ENCODE data around the gene NBPF1.
"Not testable (repeated sequence)": the region's sequence is repeated elsewhere in the genome, so short reads cannot be mapped to it uniquely, and the experiment has no call there.

Gene NBPF1

DNA sequence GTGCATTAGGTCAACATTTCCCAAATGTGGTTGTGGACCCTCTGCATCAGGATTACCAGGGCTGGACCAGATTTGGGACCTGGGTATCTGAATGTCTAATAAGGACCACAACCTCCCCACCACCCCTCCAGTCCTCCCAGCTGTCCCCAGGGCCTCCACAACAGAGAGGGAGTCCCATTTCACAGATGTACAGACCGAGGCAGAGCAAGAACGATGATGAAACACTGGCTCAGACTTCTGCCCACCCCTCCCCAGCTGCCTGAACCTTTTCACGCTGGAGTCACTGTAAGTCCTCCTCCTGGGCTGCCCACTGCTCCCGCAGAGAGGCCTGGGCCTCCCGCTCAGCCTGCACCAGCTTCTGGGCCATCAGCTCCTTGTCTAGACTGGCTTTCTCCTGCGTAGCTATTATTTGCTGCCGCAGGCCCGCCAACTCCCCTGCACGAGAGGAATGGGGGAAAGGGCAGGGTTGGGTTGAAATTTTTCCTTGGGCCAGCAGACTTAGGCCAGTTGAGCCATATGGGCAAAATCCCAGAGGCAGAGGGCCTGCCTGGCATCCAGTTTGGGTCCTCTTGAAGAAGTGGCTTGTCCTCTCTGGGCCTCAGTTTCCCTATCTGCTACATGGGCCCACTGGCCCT, 8.4 kb upstream of the NBPF1 start:
- peak in 1 of 5 experiments; percentile 10 for DNase-seq

DNA sequence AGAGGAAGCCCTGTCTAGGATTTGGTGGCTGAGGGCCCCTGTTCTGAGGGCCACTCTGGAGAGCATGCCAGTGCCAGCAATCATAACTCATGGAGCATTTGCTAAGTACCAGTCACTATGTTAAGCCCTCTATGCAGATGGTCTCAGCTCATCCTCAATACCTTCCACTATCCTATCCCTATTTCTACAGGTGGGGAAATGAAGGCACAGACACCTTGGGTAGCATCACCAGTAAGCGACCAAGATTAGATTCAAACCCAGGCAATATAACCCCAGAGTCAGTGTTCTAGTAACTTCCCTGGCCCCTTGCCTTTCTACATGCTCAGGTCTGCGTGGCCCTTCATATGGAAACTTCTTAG, 7.9 kb upstream of the NBPF1 start:
- no peak for DNase-seq

DNA sequence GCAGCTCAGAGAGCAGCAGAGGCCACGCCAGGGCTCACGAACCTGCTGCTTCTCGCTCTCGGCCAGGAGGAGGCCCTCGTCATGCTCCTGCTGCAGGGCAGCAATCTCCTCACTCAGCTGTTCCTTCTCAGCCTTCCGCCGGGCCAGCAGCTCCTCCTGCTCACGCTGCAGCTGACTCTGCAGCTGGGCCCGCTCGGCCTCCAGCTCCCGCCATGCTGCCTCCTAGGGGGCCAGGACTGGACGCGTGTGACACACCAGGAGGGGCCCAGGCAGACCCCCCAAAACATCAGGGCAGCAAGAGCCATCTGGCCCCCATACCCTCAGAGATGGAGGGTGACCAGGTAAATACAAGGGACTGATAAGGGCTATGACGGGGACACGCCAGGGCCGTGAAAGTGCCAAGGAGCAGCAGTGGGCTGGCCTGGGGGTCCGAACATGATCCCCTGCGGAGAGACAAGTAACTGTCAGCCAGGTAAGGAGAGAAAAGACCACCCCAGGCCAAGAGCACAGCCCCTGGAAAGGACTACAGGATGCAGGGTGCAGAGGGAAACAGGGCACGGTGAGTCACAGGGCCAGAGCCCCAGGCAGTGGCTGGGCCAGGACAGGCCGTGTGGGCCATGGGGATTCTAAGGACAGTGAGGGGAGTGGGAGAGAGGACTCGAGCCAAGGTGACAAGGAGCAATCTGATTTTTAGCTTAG, 6.6 kb upstream of the NBPF1 start:
- peak in 2 of 5 experiments; percentile 4 to 10 for DNase-seq

DNA sequence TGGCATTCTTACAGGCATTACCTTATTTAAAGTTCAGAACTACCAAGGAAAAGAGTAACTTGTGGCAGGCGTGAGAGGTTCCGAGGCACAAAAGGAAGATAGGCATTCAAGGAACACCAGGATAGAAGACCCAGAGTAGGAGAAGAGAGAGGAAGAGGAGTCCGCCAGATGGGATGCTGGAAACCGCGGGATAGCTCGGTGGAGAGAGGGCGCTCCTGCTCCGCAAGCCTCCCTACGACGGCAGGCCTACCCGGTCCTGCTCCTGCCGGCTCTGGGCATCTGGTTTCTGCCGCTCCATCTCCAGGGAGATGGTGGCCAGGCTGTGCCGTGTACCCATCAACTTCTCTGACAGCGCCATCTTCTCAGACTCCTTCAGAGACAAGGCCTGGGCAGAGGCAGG, 5.4 kb upstream of the NBPF1 start:
- peak in 2 of 5 experiments; percentile 9 to 13 for DNase-seq

DNA sequence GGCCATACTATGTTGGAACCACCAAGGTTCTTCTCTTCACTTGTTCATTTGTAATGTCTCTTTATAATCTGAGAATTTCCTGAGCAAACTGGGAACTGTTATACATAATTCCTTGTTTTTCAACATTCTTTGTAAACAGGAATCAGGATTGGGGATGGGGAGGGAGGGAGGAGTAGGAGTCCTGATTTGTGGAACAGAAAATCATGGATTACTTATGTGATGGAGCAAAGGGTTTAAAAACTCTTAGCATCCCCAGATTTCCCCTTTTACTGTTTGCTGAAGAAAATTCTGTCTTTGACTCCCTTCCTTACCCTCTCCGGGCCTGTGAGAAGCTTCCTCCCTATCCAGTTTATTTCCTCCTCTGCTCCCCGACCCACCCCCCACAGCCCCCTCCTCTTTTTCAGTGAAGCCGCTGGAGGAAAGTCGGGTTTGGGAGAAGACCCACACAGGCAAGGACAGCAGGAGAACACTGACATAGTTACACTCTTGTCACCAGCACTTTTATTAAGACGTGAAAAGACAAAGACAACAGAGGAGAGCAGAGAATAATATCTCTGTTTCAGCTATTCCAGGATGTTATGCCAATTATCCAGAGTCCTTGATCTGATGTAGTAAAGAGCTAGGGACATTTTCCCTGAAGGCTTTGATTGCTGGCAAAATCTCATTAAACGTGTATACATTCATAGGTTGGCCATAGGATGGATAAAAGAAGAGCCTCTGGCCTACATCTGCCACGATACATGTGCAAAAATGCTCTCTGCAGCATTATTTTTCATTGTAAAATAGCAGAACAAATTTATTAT, 4.6 kb upstream of the NBPF1 start:
- DNase-seq, result no peak

DNA sequence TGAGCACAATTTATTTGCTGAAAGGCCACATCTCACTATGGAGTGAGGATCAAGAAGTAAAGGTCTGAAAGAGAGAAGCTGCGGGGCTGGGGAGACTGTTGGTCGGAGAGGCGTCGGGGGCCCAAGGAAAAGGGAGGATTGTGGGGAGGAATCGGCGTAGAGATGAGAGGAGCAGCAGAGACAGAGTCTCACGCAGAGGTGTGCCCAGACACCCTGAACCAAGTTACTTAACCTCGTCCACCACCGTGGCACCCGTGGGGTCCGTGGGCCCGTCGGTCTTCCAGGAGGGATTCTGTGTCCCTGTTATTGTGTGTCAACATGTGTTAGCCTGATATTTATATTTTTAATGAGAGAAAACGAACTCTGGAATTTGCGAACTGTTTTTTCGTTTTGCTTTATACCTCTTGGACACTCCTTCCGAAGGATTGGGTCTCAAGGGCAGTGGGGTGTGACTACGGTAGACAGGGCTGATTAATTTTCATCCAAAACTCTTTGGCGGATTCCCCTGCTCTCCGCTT, 3.8 kb upstream of the NBPF1 start:
- DNase-seq, result peak in 2 of 5 experiments; percentile 8 to 11

DNA sequence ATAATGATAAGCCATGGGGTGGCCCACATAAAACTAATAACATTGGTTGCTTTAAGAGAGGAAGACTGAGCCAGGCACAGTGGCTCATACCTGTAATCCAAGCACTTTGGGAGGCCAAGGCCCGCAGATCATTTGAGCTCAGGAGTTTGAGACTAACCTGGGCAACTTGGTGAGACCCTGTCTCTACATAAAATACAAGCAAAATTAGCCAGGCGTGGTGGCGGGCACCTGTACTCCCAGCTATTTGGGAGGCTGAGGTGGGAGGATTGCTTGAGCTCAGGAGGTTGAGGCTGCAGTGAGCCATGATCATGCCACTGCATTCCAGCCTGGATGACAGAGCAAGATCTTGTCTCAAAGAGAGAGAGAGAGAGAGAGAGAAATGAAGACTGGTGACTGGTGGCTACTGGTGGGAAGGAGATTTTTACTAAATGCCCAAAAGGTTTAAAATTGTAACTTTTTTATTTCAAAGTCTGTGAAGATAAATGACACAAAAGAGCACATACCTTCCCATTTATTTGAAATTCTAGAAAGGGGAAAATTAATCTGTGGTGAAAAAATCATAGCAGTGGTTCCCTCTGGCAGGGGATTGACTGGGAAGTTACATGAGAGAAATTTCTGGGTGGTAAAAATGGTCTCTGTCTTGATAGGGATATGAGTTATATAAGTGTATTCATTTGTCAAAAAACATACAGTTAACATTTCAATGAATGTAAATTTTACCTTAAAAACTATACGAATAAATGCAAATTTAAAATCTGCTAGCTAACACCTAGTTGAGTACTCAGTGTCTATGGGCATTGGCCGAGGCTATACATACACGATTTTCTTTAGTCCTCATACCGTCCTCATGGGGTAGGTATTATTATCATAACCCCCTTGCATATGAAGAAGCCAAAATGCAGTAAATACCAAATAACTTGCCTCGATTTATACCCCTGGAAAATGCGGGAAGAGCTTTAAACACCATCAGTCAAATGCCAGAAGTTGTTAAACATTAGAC, 2.2 kb upstream of the NBPF1 start:
- no peak for DNase-seq

DNA sequence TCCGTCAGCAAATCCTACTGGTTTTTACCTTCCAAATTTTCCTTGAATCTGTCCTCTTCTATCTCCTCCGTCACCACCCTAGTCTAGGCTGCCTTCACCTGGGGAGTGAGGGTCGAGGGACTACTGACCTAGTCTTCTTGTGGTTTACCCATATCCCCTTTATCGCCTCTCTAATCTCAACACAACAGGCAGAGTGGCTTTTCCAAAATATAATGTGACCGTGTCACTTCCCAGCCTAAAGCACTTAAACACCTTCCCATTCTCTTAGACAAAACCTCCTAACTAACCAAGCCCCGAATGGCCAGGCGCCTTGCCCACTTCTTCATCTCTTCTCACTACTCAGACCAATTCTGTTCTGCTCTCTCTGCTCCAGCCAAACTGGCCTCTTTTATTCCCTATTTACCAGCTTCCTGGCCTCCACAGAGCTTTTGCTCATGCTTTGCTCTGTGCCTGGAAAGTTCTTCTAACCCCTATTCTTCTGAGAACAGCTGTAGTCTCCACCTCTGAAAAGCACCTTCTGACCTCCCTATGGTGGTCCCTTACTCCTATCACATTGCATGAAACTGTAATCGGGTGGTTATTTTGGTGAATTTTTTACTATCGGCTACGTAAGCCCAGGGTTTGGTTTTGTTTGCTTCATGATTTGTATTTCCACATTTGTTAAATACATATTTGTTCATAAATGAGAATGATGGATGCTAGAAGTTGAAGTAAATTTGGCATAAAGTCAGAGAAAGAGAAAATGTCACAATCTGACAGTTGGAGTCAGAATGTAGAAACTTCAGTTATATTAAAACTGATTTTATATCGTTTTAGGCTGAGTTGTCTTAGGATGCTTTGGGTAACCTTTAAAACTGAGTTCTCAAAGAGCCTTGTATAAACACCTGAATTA, 1.2 kb upstream of the NBPF1 start:
- no peak for DNase-seq

DNA sequence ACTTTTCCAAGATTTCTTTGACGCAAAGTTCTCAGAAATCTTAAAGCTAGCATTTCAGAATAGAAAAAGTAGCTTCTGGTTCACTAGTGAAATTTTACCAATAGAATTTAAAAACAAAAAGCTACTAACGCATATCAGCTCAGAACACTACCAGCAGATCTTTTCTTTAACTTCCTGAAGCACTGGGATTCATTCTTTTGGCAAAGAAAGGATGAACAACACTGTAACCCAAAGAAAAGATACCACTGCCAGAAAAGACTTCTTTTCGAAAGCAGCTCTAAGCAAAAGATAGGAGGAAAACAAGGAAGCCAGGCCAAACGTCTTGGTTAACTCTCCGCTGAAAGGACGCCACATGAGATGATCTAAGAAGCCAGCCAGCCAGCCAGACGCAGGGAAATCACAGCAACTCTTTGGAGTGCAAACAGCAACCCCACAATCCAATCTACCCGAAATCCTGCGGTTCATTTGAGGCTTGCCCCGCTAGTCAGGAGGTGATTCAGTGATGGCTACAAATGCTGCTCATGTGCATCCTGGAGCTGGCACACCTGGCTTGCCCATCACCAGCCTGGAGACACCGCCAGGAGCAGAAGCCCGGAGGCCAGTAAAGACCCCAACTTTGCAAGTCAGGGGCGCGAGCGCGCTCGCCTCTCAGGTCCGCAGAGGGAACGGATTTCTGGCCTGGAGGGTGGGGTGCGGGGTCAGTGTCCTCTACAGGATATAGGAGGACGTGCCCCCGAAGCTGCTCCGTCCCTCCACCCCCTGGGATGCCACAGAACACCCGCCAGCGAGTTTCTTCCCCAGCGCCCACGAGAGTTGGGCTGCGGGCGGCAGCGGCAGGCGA, 812 bp downstream of the NBPF1 start:
- DNase-seq, result peak in 2 of 5 experiments; percentile 10 to 12

DNA sequence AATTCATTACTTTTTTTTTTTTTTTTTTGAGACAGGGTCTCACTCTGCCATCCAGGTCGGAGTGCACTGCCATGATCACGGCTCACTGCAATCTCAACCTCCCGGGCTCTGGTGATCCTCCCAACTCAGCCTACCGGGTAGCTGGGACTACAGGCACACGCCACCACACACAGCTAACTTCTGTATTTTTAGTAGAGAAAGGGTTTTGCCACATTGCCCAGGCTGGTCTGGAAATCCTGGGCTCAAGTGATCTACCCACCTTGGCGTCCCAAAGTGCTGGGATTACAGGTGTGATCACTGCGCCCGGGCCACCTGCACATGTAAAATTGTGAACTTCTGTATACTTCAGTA, 1.4 kb downstream of the NBPF1 start:
- peak in 2 of 5 experiments; percentile 4 to 9 for DNase-seq

DNA sequence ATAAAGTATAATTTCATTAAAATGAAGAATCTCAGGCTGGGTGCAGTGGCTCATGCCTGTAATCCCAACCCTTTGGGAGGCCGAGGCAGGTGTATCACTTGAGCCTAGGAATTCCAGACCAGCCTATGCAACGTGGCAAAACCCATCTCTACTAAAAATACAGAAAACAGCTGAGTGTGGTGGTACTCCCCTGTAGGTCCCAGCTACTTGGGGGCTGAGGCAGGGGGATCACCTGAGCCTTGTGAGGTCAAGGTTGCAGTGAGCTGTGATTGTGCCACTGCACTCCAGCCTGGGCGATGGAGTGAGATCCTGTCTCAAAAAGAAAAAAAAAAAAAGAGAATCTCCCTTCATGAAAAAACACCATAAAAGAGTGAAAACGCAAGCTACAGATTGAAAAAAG, 2.2 kb downstream of the NBPF1 start:
- not testable (repeated sequence) for DNase-seq

DNA sequence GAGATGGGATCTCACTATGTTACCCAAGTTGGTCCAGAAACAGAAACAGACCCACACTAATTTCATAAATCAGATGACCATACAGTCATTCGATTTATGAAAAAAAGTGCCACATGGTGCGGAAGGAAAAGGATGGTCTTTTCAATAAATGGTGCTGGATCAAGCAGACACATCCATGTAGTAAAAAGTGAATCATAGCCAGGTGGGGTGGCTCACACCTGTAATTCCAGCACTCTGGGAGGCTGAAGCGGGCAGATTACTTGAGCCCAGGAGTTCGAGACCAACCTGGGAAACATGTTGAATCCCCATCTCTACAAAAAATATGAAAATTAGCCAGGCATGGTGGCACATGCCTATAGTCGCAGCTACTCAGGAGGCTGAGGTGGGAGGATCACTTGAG, 2.8 kb downstream of the NBPF1 start:
- not testable (repeated sequence) for DNase-seq

DNA sequence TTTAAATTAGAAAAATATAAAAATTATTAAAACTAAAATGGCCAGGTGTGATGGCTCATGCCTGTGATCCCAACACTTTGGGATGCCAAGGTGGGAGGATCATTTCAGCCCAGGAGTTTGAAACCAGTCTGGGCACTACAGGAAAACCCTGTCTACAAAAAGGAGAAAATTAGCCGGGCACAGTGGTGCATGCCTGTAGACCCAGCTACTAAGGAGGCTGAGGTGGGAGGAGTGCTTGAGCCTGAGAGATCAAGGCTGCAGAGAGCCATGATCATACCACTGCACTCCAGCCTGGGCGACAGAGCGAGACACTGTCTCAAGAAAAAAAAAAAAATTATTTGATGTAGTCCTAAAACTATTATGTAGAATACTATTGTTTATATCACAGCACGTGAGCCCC, 3.6 kb downstream of the NBPF1 start:
- DNase-seq, result not testable (repeated sequence)

DNA sequence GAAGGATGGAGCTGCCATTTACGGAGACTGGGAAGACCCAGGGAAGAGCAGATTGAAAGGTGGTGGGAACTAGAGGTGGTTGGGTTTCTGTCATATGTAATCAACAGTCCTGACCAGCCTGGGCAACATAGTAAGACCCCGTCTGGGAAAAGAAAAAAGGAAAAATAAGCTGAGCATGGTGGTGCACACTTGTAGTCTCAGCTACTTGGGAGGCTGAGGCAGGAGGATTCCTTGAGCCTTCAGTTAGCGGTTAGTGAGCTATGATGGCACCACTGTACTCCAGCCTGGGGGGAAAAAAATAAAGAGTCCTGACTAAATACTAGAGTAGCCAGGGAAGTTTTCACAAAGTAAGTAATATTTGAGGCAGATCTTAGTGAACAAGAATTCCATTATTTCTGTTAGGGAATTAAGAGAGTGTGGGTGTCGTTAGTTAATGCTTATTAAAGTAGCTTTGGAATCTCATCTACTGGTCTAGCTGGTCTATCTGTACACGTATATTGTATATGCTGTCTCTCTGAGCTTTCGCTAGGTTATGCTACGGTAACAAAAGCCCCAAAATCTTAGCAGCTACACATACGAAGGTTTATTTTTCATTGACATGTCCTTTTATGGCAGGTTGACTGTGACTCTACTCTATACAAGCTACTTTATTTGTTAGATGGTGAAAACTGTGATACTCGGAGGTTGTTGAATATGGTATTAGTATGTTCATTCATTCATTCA, 4.4 kb downstream of the NBPF1 start:
- DNase-seq, result no peak

DNA sequence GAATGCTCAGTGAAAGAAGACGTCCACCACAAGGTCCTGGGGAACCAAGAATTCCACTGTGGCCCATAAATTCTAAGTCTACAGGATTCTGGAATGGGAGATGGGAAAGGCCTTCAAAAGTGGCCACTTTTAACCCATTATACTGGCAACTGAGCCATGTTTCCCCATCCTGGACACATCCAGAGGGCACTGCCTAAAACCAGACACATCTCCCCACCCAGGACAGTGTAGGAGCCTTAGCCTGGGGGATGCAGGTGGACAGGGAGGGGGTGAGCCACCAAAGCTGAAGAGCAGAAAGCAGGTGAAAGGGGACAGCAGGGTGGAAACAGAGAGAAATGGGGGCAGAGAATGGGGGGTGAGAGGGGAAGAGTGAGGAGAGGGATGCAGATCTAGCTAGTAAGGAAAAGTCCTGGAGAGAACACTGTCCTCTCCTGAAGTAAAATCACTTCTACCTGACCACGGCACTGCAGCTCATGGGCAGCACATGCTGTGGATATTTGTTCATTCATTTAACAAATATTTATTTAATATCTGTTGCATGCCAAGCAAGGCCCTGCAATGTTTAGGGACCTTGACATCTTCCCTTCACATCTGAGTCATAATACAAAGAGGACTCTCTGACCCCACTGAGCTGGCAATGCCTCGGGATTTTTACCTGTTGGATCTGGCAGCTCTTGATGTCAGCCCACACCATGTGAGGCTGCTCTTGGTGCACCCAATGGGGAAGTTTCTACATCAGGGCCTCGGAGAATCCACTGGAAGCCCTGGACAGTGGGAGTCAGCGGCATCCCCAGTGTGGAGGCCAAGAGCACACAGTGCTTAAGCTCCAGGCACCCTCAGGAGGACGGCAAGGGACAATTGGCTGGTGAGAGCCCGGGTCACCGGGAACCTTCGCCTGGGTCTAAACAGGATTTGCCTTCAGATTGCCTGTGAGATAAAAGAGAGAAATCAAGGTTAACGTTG, 5.2 kb downstream of the NBPF1 start:
- peak in 1 of 5 experiments; percentile 3 for DNase-seq

DNA sequence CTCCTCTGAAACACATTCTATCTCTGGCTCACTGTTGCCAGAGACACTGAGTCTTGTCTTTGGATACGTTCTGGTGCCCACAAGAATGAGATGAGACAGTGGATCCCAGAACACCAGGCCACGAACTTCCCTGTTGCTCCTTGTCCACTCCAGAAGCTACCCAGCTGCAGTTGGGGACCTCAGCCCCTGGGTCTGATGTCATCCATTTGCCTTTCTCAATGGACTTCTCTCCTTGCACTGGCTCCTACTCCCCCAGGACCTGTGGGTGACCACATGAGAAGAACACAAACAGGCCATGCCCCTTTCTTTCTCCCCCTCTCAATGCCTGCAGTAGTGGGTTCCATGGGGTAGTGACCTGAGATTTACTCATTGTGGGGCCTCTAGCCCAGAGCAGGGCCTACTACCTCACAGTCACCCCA, 5.9 kb downstream of the NBPF1 start:
- peak in 1 of 5 experiments; percentile 4 for DNase-seq

DNA sequence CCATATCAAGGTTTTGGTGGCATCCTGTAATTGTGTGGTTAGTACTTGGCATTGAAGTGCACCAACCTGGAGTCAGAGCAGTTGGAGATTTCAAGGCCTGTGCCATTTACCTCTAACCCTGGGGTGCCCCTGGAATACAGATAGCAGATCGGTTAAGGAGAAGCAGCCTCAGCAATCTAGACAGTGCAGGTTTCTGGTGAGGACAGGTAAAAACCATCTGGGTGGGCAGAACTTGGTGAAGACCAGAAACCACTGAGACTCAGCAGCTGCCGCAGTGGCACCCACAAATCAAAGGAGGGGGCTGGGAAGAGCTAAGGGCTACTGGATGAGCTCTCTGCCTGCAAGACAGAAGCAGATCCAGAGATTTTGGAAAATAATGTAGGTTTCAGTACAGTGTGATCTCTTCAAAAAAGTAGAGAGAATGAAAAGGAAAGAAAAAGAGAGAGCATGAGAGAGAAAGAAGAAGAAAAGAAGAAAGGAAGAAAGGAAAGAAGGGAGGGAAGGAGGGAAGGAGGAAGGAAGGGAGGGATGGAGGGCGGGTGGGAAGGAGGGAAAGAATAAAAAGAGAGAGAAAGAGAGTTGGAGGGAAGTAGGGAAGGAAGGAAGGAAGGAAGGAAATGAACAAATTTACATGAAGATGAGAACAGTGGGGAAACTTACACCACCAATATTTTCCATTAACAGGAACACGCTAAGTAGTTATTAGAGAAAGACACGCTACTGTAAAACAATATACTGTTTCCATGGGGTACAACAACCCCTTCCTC, 6.5 kb downstream of the NBPF1 start:
- DNase-seq, result not testable (repeated sequence)

All from T-helper 2 cell (primary cell).